ENCODE results near the gene CXCR6.

DNA sequence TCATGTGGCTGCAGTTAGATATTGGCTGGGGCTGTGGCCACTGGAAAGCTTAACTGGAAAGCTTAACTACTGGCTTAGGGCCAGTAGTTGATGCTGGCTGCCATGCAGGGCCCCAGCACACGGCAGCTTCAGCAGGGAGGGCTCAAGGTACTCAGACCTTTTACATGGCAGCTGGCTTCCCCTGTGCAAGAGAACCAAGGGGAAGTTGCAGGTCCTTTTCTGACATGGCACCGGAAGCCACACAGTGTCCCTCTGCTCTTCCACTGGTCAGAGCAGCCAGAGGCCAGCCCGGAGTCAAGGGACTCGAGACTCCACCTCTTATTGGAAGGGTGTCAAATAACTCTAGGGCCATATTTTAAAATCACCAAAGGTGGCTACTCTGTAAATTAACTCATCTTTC, 32.4 kb upstream of the CXCR6 start:
- TF ChIP-seq TAF1 (IDR thresholded peaks at IDR 0.05; ENCODE audit: low read depth): no peak
- no peak for TF ChIP-seq TCF12 (IDR thresholded peaks at IDR 0.05; ENCODE audit: low read depth)
- TF ChIP-seq USF1 (IDR thresholded peaks at IDR 0.05): no peak
- TF ChIP-seq CREB1 (IDR thresholded peaks at IDR 0.05; ENCODE audit: low read depth): no peak
- TF ChIP-seq RAD21 (IDR thresholded peaks at IDR 0.05; ENCODE audit: low read depth): no peak
- TF ChIP-seq CEBPB (IDR thresholded peaks at IDR 0.05): no peak
- no peak for TF ChIP-seq EP300 (IDR thresholded peaks at IDR 0.05; ENCODE audit: borderline replicate concordance)
- no peak for TF ChIP-seq FOXM1 (IDR thresholded peaks at IDR 0.05; ENCODE audit: borderline replicate concordance, low read depth)
- TF ChIP-seq, protein P1, sequence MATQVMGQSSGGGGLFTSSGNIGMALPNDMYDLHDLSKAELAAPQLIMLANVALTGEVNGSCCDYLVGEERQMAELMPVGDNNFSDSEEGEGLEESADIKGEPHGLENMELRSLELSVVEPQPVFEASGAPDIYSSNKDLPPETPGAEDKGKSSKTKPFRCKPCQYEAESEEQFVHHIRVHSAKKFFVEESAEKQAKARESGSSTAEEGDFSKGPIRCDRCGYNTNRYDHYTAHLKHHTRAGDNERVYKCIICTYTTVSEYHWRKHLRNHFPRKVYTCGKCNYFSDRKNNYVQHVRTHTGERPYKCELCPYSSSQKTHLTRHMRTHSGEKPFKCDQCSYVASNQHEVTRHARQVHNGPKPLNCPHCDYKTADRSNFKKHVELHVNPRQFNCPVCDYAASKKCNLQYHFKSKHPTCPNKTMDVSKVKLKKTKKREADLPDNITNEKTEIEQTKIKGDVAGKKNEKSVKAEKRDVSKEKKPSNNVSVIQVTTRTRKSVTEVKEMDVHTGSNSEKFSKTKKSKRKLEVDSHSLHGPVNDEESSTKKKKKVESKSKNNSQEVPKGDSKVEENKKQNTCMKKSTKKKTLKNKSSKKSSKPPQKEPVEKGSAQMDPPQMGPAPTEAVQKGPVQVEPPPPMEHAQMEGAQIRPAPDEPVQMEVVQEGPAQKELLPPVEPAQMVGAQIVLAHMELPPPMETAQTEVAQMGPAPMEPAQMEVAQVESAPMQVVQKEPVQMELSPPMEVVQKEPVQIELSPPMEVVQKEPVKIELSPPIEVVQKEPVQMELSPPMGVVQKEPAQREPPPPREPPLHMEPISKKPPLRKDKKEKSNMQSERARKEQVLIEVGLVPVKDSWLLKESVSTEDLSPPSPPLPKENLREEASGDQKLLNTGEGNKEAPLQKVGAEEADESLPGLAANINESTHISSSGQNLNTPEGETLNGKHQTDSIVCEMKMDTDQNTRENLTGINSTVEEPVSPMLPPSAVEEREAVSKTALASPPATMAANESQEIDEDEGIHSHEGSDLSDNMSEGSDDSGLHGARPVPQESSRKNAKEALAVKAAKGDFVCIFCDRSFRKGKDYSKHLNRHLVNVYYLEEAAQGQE (IDR thresholded peaks at IDR 0.05; ENCODE audit: low read depth): no peak
- no peak for TF ChIP-seq YY1 (IDR thresholded peaks at IDR 0.05; ENCODE audit: low read depth)
- TF ChIP-seq MAX (IDR thresholded peaks at IDR 0.05): no peak
- TF ChIP-seq TEAD4 (IDR thresholded peaks at IDR 0.05): no peak

Data from Ishikawa (cell line).